GM21423 (cell line): Measurements from ENCODE around the gene CLTCL1.
"Not testable (repeated sequence)": the region's sequence is repeated elsewhere in the genome, so short reads cannot be mapped to it uniquely, and the experiment has no call there.

Experiments used
- ATAC-seq: cut with Tn5 transposase; IDR thresholded peaks from one replicate; pipeline ENCODE4 v1.9.1; 2021; ENCODE audit warnings: mild to moderate bottlenecking, moderate library complexity; ENCODE audit not compliant: unreplicated experiment

CLTCL1 gene

GRCh38 chr22:19291218-19291579 lies 320 bp downstream of the CLTCL1 start:
- peak; percentile 33 for ATAC-seq

GRCh38 chr22:19290400-19291217 lies 910 bp downstream of the CLTCL1 start:
- no peak for ATAC-seq

- no peak for ATAC-seq
Measured at GRCh38 chr22:19289475-19290161, 1.9 kb downstream of the CLTCL1 start.

- ATAC-seq: no peak
Measured at GRCh38 chr22:19287889-19288288, 3.6 kb downstream of the CLTCL1 start.

- ATAC-seq: no peak
Measured at GRCh38 chr22:19287076-19287707, 4.3 kb downstream of the CLTCL1 start.

- ATAC-seq: no peak
Measured at GRCh38 chr22:19285831-19286230, 5.7 kb downstream of the CLTCL1 start.

GRCh38 chr22:19279143-19279542 lies 12.4 kb downstream of the CLTCL1 start:
- not testable (repeated sequence) for ATAC-seq

- no peak for ATAC-seq
Measured at GRCh38 chr22:19277785-19278184, 13.7 kb downstream of the CLTCL1 start.

- ATAC-seq: no peak
Measured at GRCh38 chr22:19275919-19276600, 15.5 kb downstream of the CLTCL1 start.

- no peak for ATAC-seq
Measured at GRCh38 chr22:19275513-19275912, 16.0 kb downstream of the CLTCL1 start.

- no peak for ATAC-seq
Measured at GRCh38 chr22:19275104-19275503, 16.4 kb downstream of the CLTCL1 start.

GRCh38 chr22:19271856-19272535 lies 19.5 kb downstream of the CLTCL1 start:
- no peak for ATAC-seq

- no peak for ATAC-seq
Measured at GRCh38 chr22:19271273-19271855, 20.2 kb downstream of the CLTCL1 start.

- no peak for ATAC-seq
Measured at GRCh38 chr22:19270873-19271272, 20.6 kb downstream of the CLTCL1 start.

- ATAC-seq: no peak
Measured at GRCh38 chr22:19266547-19267086, 24.9 kb downstream of the CLTCL1 start.

GRCh38 chr22:19265779-19266178 lies 25.7 kb downstream of the CLTCL1 start:
- no peak for ATAC-seq

GRCh38 chr22:19260804-19261203 lies 30.7 kb downstream of the CLTCL1 start:
- ATAC-seq: no peak

- no peak for ATAC-seq
Measured at GRCh38 chr22:19260194-19260593, 31.3 kb downstream of the CLTCL1 start.

- not testable (repeated sequence) for ATAC-seq
Measured at GRCh38 chr22:19258968-19259288, 32.6 kb downstream of the CLTCL1 start.

GRCh38 chr22:19258371-19258770 lies 33.1 kb downstream of the CLTCL1 start:
- no peak for ATAC-seq
